Breast epithelium (tissue), 3 donors: ENCODE results near the gene ZFHX3.

ENCODE experiments used
- POLR2A ChIP-seq: fragments of 450-650 bp; IDR thresholded peaks from one replicate; pipeline ENCODE4 v1.6.1; 2016; ENCODE audit warnings: antibody characterized with exemption, mild to moderate bottlenecking, moderate library complexity
- TF ChIP-seq, protein P1 (sequence below), 3 donors: fragments of 450-650 bp; IDR thresholded peaks; one replicate each; pipeline ENCODE4 v1.5.1; 2016 to 2017; ENCODE audit warnings: antibody characterized with exemption in 3 of 3, mild to moderate bottlenecking in 3 of 3, moderate library complexity in 3 of 3

DNA sequence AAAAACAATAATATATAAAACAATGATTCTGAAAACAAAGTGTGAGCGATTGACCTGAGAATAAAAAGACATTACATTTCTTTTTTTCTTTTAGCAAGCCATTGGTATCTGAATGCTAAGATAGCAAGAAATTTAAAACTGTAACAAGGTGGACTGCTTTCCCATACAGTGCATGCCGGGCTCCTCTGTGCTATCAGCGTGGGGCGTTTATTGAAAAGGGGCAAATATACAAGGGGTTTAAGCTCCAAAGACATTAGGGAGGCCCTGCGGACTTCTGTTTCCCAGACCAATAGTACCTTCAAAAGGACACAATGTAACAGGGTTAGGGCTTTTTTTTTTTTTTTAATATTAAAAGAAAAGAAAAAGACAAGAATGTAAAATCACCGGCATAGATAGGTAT is 261.3 kb downstream of the ZFHX3 start:
- TF ChIP-seq, protein P1, sequence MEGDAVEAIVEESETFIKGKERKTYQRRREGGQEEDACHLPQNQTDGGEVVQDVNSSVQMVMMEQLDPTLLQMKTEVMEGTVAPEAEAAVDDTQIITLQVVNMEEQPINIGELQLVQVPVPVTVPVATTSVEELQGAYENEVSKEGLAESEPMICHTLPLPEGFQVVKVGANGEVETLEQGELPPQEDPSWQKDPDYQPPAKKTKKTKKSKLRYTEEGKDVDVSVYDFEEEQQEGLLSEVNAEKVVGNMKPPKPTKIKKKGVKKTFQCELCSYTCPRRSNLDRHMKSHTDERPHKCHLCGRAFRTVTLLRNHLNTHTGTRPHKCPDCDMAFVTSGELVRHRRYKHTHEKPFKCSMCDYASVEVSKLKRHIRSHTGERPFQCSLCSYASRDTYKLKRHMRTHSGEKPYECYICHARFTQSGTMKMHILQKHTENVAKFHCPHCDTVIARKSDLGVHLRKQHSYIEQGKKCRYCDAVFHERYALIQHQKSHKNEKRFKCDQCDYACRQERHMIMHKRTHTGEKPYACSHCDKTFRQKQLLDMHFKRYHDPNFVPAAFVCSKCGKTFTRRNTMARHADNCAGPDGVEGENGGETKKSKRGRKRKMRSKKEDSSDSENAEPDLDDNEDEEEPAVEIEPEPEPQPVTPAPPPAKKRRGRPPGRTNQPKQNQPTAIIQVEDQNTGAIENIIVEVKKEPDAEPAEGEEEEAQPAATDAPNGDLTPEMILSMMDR (IDR thresholded peaks at IDR 0.05), result no peak
- no peak for TF ChIP-seq POLR2A
